GM12878 (cell line): ENCODE data around the gene GNAT3.

ENCODE experiments used
- BACH1 ChIP-seq: fragments of 450-650 bp; IDR thresholded peaks from 2 replicates; pipeline ENCODE4 v1.6.1; 2017; ENCODE audit warnings: mild to moderate bottlenecking, borderline replicate concordance
- CHD2 ChIP-seq: IDR thresholded peaks from 2 replicates; pipeline ENCODE4 v1.6.1; 2011; ENCODE audit warnings: low read depth, low read length, improper control_type of control experiment, borderline replicate concordance
- CTCF ChIP-seq, 3 experiments: IDR thresholded peaks in 2 of 3; conservative IDR thresholded peaks in 1 of 3; 2 replicates each; pipeline ENCODE4 v1.5.1; 2011; ENCODE audit warnings: low read depth in 3 of 3, low read length in 3 of 3, mild to moderate bottlenecking in 3 of 3, control low read depth in 2 of 3, moderate library complexity in 2 of 3, inconsistent platforms in 1 of 3, mixed read lengths in 1 of 3; ENCODE audit not compliant: control insufficient read depth in 2 of 3, insufficient read depth in 1 of 3; ENCODE audit errors: extremely low read depth in 1 of 3
- EP300 ChIP-seq, 2 experiments: fragments of 150-350 bp in 1 of 2; IDR thresholded peaks; 2 replicates each; pipeline ENCODE4 v1.6.1; 2011 to 2012; ENCODE audit warnings: low read depth in 2 of 2, low read length in 2 of 2, borderline replicate concordance in 1 of 2, improper control_type of control experiment in 1 of 2, inconsistent platforms in 1 of 2; ENCODE audit not compliant: control insufficient read depth in 1 of 2
- NFYB ChIP-seq: IDR thresholded peaks from 2 replicates; pipeline ENCODE4 v1.6.1; 2011; ENCODE audit warnings: low read depth, mild to moderate bottlenecking, low read length, improper control_type of control experiment, moderate library complexity; ENCODE audit not compliant: insufficient read depth
- POLR2A ChIP-seq: IDR thresholded peaks from 2 replicates; pipeline ENCODE4 v1.6.1; 2011; ENCODE audit warnings: low read depth, mild to moderate bottlenecking, low read length
- PRDM15 ChIP-seq: fragments of 450-650 bp; formaldehyde crosslinking; IDR thresholded peaks from 2 replicates; pipeline ENCODE4 v1.4.0; 2020; ENCODE audit warnings: mild to moderate bottlenecking, moderate library complexity
- RCOR1 ChIP-seq: conservative IDR thresholded peaks from 2 replicates; pipeline ENCODE4 v1.6.1; 2012; ENCODE audit warnings: low read depth, low read length, improper control_type of control experiment
- USF2 ChIP-seq: IDR thresholded peaks from 2 replicates; pipeline ENCODE4 v1.6.1; 2011; ENCODE audit warnings: low read depth, low read length, improper control_type of control experiment, borderline replicate concordance
- ZBTB33 ChIP-seq: fragments of 450-650 bp; IDR thresholded peaks from 2 replicates; pipeline ENCODE4 v1.6.1; 2017; ENCODE audit warnings: mild to moderate bottlenecking
- ZNF274 ChIP-seq: IDR thresholded peaks from one replicate; pipeline ENCODE4 v1.8.0; 2011; ENCODE audit not compliant: insufficient read length, insufficient read depth

GRCh38 chr7:80493121-80493849 lies 18.6 kb downstream of the GNAT3 start:
- TF ChIP-seq CTCF (IDR thresholded peaks at IDR 0.05 in 2 of 3, conservative IDR thresholded peaks at IDR 0.05 in 1 of 3; ENCODE audit: control insufficient read depth in 2 of 3, extremely low read depth in 1 of 3, insufficient read depth in 1 of 3, low read depth in 3 of 3, low read length in 3 of 3) (no peak), ZBTB33 (no peak), USF2 (no peak), RCOR1 (no peak), BACH1 (no peak), CHD2 (no peak), POLR2A (no peak), EP300 (IDR thresholded peaks at IDR 0.05; ENCODE audit: borderline replicate concordance in 1 of 2, control insufficient read depth in 1 of 2, low read depth in 2 of 2, low read length in 2 of 2) (no peak), ZNF274 (no peak), NFYB (no peak), PRDM15 (CRISPR knock-in tag) (no peak)
